HG02943 (cell line): Measurements from ENCODE around the gene RARA.
"Not testable (repeated sequence)": the region's sequence is repeated elsewhere in the genome, so short reads cannot be mapped to it uniquely, and the experiment has no call there.

Experiments used
- ATAC-seq: cut with Tn5 transposase; IDR thresholded peaks from one replicate; pipeline ENCODE4 v1.9.1; 2021; ENCODE audit warnings: mild to moderate bottlenecking, low read depth, moderate library complexity; ENCODE audit not compliant: unreplicated experiment

RARA gene

DNA sequence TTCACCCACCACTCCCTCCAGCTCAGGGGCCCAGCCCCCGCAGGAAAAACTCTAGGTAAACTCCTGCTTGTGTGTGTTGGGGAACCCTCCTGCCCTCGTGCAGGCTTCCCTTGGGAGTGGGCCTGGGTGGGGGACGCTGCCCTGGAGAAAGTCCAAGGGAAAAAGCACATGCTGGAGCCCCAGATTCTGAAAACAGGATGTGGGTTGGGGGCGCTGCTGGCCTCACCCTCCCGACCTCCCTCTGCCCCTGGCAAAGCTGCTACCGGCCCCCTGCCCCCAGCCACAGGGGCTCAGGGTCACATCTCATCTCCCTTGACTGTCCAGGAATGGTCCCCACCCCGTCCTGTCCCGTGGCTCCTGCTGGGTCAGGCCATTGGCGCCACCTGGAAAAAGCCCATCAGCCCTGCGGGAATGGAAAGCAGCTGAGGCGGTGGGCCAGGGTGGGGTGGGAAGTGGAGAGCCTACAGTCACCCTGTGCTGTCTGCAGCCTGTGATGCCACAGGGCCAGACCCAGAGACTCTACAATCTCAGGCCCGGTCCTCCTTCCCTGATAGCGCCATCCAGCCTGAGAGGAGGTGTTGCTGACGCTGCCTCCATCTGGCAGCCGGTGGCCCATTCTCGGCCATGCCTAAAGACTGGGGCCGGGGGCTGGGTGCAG lies 58.0 kb downstream of the RARA start:
- no peak for ATAC-seq

DNA sequence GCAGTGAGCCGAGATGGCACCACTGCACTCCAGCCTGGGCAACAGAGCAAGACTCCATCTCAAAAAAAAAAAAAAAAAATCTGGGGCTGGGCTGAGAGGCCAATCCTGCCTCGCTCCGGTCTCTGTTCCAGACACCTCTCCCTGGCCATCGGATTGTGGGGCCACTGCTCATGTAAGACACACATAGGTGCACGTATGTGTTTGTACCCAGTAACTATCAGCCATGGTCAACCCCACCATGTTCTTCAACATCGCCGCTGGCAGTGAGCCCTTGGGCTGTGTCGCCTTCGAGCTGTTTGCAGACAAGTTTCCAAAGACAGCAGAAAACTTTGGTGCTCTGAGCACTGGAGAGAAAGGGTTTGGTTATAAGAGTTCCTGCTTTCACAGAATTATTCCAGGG lies 58.7 kb downstream of the RARA start:
- ATAC-seq, result not testable (repeated sequence)

- ATAC-seq, result no peak
Observed at GRCh38 chr17:40369923-40370322, 60.9 kb downstream of the RARA start.

DNA sequence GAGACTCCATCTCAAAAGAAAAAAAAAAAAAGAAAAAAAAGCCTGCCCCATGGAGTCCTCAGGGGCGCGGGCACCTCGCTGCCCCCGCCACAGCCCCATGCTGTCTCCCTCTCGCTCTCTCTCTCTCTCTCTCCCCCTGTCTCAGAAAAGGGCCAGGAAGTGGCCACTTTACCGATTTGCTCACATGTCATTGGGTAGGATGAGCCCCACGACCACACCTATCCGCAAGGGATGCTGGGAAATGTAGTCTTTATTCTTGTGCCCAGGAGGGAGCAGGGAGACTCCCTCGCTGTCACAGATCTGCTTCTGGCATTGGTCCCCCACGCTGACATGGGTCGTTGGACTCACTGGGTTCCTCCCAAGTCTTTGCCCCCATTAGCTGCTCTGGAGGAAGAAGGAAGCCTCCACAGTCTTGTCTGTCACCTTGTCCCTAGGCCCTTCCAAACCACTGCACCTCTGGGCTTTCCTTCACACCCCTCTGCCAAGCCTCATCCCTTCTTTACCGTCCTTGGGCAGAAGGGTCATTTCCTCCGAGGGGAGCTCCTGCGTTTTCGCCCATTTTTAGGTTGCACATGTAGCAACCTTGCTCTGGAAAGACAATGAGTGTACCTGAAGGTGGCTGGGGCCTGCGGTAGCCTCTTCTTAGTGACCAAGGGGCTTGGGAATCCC lies 62.4 kb downstream of the RARA start:
- ATAC-seq, result no peak

DNA sequence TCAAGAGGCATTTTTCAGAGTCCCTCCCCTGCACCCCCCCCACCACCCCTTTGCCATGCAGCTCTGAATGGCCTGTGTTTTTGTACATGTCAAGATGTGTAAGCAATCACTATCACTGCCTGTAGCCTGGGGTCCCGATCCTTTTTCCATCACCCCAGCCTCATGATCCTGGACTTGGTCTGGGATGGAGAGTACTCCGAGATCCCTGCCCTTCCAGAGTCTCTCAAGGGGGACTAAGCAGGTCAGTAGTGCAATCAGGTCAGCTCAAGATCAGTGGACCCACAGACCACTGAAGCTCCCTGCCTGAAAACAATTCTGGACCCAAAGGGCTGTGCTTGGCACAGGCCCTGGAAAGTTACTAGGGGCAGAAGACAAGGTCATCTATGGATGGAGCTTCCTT lies 63.1 kb downstream of the RARA start:
- no peak for ATAC-seq

DNA sequence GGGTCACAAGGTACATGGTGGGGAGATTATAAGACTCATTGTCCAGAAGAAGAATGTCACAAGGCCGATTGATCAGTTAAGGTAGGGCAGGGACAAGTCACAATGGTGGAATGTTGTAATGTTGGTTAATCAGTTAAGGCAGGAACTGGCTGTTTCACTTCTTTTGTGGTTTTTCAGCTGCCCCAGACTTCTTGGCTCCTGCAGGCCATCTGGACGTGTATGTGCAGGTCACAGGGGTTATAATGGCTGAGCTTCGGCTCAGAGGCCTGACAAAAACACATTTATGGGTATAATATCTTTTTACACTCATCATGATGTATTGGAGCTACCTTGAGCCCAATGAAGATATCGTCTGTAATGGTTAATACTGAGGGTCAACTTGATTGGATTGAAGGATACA lies 63.7 kb downstream of the RARA start:
- ATAC-seq, result not testable (repeated sequence)

- ATAC-seq, result no peak
Observed at GRCh38 chr17:40373324-40373723, 64.3 kb downstream of the RARA start.

GRCh38 chr17:40373999-40374398 lies 65.0 kb downstream of the RARA start:
- ATAC-seq, result no peak

DNA sequence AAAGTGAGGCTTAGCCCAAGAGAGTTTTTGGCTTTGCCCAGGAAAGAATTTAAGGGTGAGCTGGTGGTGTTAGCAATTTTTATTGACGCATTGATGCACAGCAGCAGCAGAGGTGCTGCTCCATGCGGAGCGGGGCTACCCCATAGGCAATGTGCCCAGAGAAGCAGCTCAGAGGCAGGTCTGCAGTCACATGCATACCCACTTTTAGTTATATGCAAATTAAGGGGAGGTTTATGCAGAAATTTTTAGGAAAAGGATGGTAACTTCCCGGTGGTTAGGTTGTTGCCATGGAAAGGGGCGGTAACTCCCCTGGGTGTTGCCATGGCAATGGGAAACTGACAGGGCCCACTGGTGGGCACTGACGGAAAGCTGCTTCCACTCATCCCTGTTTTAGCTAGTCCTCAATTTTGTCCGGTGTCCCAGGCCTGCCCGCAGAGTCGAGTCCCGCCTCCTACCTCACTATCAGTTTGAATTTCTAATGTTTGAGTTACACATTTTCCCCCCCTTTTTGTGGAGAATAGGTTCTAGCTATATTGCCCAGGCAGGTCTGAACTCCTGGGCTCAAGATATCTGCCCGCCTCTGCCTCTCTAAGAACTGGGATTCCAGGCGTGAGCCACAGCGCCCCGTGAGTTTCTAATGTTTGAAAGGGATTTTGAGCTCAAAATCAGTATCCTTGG lies 66.0 kb downstream of the RARA start:
- no peak for ATAC-seq

GRCh38 chr17:40375786-40376185 lies 66.8 kb downstream of the RARA start:
- not testable (repeated sequence) for ATAC-seq

DNA sequence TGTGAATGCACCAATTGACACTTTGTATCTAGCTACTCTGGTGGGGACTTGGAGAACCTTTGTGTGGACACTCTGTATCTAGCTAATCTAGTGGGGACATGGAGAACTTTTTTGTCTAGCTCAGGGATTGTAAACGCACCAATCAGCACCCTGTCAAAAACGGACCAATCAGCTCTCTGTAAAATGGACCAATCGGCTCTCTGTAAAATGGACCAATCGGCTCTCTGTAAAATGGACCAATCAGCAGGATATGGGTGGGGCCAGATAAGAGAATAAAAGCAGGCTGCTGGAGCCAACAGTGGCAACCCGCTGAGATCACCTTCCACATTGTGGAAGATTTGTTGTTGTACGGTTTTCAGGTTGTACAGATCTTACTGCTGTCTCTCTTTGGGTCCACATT lies 67.6 kb downstream of the RARA start:
- ATAC-seq, result not testable (repeated sequence)

GRCh38 chr17:40377832-40378231 lies 68.9 kb downstream of the RARA start:
- no peak for ATAC-seq

GRCh38 chr17:40378966-40379365 lies 70.0 kb downstream of the RARA start:
- ATAC-seq, result no peak

DNA sequence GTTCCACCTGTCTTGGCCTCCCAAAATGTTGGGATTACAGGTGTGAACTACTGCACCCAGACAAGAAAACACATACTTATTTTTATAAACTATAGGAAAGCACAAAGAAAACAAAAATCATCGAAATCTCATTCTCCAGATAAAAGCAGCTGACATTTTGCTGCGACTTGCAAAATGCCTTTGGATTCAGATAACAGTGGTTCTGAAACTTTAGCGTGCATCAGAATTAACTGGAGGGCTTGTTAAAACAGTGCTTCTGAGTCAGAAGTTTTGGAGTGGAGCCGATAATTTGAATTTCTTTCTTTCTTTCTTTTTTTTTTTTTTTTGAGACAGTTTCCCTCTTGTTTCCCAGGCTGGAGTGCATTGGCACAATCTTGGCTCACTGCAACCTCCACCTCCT lies 73.3 kb downstream of the RARA start:
- ATAC-seq, result no peak

DNA sequence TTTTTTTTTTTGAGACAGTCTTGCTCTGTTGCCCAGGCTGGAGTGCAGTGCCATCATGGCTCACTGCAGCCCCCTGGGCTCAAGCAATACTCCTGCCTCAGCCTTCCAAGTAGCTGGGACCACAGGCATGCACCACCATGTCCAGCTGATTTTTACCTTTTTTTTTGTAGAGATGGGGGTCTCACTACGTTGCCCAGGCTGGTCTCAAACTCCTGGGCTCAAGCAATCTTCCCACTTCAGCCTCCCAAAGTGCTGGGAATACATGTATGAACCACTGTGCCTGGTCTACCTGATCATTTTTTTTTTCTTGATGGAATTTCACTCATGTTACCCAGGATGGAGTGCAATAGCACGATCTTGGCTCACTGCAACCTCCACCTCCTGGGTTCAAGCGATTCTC lies 77.6 kb downstream of the RARA start:
- not testable (repeated sequence) for ATAC-seq

GRCh38 chr17:40399185-40399584 lies 90.2 kb downstream of the RARA start:
- no peak for ATAC-seq

DNA sequence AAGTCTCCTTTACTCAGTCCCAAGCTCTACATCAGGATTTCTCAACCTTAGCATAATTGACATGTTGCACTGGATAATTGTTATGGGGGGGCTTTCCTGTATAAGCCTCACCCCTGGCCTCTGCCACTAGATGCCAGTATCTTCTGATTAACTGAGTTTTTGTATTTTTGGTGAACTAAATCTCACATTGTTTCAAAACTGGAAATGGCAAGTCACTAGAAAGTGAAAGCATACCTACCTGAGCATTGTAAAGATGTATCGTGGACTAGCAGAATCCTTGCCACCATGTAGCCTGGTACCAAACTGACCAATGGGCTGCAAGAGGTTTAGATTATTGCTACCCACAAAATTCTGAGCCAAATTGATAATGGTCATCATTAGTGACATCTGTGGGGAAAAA lies 93.7 kb downstream of the RARA start:
- no peak for ATAC-seq

GRCh38 chr17:40404003-40404402 lies 95.0 kb downstream of the RARA start:
- no peak for ATAC-seq
